SK-N-MC (cell line): Measurements from ENCODE around the gene ALG11.
"Not testable (repeated sequence)": the region's sequence is repeated elsewhere in the genome, so short reads cannot be mapped to it uniquely, and the experiment has no call there.

Experiments
- DNase-seq: peaks from one replicate; pipeline ENCODE4 v3.0.0-alpha.2; 2011; ENCODE audit warnings: low read depth, low spot score
- H3K27ac ChIP-seq: fragments of 200-600 bp; sonication (generic); 2 replicates; pipeline ENCODE4 v1.5.1; 2016; ENCODE audit warnings: mixed run types
- H3K36me3 ChIP-seq: fragments of 200-600 bp; sonication (generic); 2 replicates; pipeline ENCODE4 v1.6.1; 2017; ENCODE audit warnings: antibody characterized with exemption, low read length, mixed read lengths; ENCODE audit not compliant: insufficient read depth
- H3K4me3 ChIP-seq: fragments of 200-600 bp; sonication (generic); 2 replicates; pipeline ENCODE4 v1.5.1; 2016
- H3K9ac ChIP-seq: fragments of 200-600 bp; sonication (generic); 2 replicates; pipeline ENCODE4 v1.8.0; 2017; ENCODE audit warnings: mixed run types, mixed read lengths; ENCODE audit not compliant: insufficient read length
- H3K9me3 ChIP-seq: fragments of 200-600 bp; sonication (generic); 2 replicates; pipeline ENCODE4 v1.6.1; 2017; ENCODE audit warnings: low read depth, mild to moderate bottlenecking, antibody characterized with exemption, low read length, moderate library complexity, mixed read lengths
- EZH2 ChIP-seq: fragments of 200-600 bp; sonication (generic); IDR thresholded peaks from one replicate; pipeline ENCODE4 v1.6.1; 2017; ENCODE audit warnings: antibody characterized with exemption
- FOXP2 ChIP-seq: optimal IDR thresholded peaks from 2 replicates; pipeline ENCODE3; 2011; ENCODE audit warnings: mild to moderate bottlenecking, moderate library complexity; ENCODE audit not compliant: insufficient read depth; ENCODE audit errors: extremely low read length, control extremely low read depth
- POLR2AphosphoS5 ChIP-seq: IDR thresholded peaks from 2 replicates; pipeline ENCODE4 v1.6.1; 2012; ENCODE audit warnings: mild to moderate bottlenecking, low read depth, low read length, borderline replicate concordance

ALG11 gene

DNA sequence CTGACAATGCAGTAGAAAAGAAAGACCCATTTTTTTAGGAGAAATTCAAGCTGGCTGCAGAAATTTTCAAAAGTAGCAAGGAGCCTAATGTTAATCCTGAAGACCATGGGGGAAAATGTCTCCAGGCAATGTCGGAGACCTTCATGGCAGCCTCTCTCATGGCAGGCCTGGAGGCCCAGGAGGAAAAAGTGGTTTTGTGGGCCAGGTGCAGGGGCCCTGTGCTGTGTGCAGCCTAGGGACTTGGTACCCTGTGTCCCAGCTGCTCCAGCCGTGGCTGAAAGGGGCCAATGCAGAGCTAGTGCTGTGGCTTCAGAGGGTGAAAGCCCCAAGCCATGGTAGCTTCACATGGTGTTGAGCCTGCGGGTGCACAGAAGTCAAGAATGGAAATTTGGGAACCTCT is 4.1 kb downstream of the ALG11 start:
- DNase-seq: no peak
- no peak for TF ChIP-seq FOXP2
- no peak for TF ChIP-seq POLR2AphosphoS5
- TF ChIP-seq EZH2: no peak
- peaks cover 47% of the 10 kb centered on the region for H3K36me3 ChIP-seq
- H3K9ac ChIP-seq: no peak overlapping the region
- H3K4me3 ChIP-seq: no peak overlapping the region
- H3K27ac ChIP-seq: no peak overlapping the region
- no peaks in the 10 kb centered on the region for H3K9me3 ChIP-seq

- peaks cover 77% of the 10 kb centered on the region for H3K36me3 ChIP-seq
These were observed 8.0 kb downstream of the ALG11 start for GRCh38 chr13:52020191-52020590.

GRCh38 chr13:52022356-52022755 is 10.2 kb downstream of the ALG11 start:
- TF ChIP-seq POLR2AphosphoS5: no peak
- TF ChIP-seq FOXP2: no peak
- no peak for TF ChIP-seq EZH2
- DNase-seq: no peak
- Histone ChIP-seq H3K4me3 (no peak overlapping the region), H3K36me3 (peaks cover 83% of the 10 kb centered on the region), H3K9ac (no peak overlapping the region), H3K9me3 (no peaks in the 10 kb centered on the region), H3K27ac (no peak overlapping the region)

More at GRCh38 chr13:52020191-52020590, 8.0 kb downstream of the ALG11 start:
- H3K27ac ChIP-seq: no peak overlapping the region
- no peak for DNase-seq
- H3K4me3 ChIP-seq: no peak overlapping the region
- no peak overlapping the region for H3K9ac ChIP-seq
- no peak for TF ChIP-seq EZH2
- TF ChIP-seq FOXP2: no peak
- no peak for TF ChIP-seq POLR2AphosphoS5
- no peaks in the 10 kb centered on the region for H3K9me3 ChIP-seq

GRCh38 chr13:52024481-52024880 is 12.3 kb downstream of the ALG11 start, which contains the start of gene UTP14C:
UTP14C (plus strand) TSS chr13:52024691; CDS start chr13:52028805, 4,114 bp downstream.
- Histone ChIP-seq H3K4me3 (no peak within 1 kb of the TSS), H3K27ac (no peak within 1 kb of the TSS), H3K9me3 (no peaks in the 10 kb centered on the region), H3K9ac (no peak within 1 kb of the TSS), H3K36me3 (peaks cover 83% of the 10 kb centered on the region)
- TF ChIP-seq FOXP2 (no peak), POLR2AphosphoS5 (no peak), EZH2 (no peak)
- no peak for DNase-seq

- Histone ChIP-seq H3K9ac (no peak overlapping the region), H3K27ac (no peak overlapping the region), H3K4me3 (no peak overlapping the region), H3K36me3 (peaks cover 73% of the 10 kb centered on the region), H3K9me3 (no peaks in the 10 kb centered on the region)
- no peak for TF ChIP-seq FOXP2
- no peak for TF ChIP-seq EZH2
- no peak for TF ChIP-seq POLR2AphosphoS5
- DNase-seq: no peak
These were observed 13.5 kb downstream of the ALG11 start for GRCh38 chr13:52025475-52026245.

GRCh38 chr13:52026246-52026626 is 14.0 kb downstream of the ALG11 start:
- H3K4me3 ChIP-seq: no peak overlapping the region
- no peak overlapping the region for H3K9ac ChIP-seq
- no peaks in the 10 kb centered on the region for H3K9me3 ChIP-seq
- no peak overlapping the region for H3K27ac ChIP-seq
- no peak for TF ChIP-seq POLR2AphosphoS5
- TF ChIP-seq FOXP2: no peak
- no peak for TF ChIP-seq EZH2
- peaks cover 71% of the 10 kb centered on the region for H3K36me3 ChIP-seq
- DNase-seq: no peak

DNA sequence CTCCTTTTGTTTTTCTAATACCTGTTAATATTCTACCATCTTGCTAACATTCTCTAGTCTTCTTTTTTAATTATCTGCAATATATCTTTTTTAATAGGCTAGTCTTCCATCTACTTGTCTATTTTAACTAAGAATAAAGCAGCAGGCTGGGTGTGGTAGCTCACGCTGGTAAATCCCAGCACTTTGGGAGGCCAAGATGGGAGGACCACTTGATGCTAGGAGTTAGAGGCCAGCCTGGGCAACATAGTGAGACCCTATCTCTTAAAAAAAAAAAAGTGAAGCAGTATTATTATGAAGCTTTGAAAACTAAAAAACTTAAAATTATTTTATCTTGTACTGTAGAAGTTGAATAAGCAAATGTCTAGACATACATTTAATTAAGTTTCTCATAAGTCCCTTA is 15.6 kb downstream of the ALG11 start:
- no peak overlapping the region for H3K9ac ChIP-seq
- H3K36me3 ChIP-seq: peaks cover 61% of the 10 kb centered on the region
- TF ChIP-seq FOXP2 (no peak), POLR2AphosphoS5 (no peak), EZH2 (no peak)
- no peak overlapping the region for H3K4me3 ChIP-seq
- no peaks in the 10 kb centered on the region for H3K9me3 ChIP-seq
- no peak for DNase-seq
- H3K27ac ChIP-seq: no peak overlapping the region

DNA sequence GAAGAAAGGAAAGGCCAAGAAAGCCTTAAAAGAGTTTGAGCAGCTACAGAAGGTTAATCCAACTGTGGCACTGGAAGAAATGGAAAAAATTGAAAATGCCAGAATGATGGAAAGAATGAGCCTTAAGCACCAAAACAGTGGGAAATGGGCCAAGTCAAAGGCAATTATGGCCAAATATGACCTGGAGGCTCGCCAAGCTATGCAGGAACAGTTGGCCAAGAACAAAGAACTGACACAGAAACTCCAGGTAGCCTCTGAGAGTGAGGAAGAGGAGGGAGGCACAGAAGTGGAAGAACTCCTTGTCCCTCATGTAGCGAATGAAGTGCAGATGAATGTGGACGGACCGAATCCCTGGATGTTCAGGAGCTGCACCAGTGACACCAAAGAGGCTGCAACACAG is 17.4 kb downstream of the ALG11 start:
- H3K9me3 ChIP-seq: no peaks in the 10 kb centered on the region
- DNase-seq: no peak
- TF ChIP-seq FOXP2: no peak
- no peak for TF ChIP-seq EZH2
- no peak for TF ChIP-seq POLR2AphosphoS5
- H3K4me3 ChIP-seq: no peak overlapping the region
- H3K27ac ChIP-seq: no peak overlapping the region
- no peak overlapping the region for H3K9ac ChIP-seq
- peaks cover 45% of the 10 kb centered on the region for H3K36me3 ChIP-seq

- not testable (repeated sequence) for H3K9ac ChIP-seq, DNase-seq, H3K27ac ChIP-seq, H3K9me3 ChIP-seq, H3K4me3 ChIP-seq
- H3K36me3 ChIP-seq: peaks cover 37% of the 10 kb centered on the region
These were observed 18.2 kb downstream of the ALG11 start for GRCh38 chr13:52030401-52030800.
